ENCODE measurements around the gene ADAMTSL1.

GRCh38 chr9:18747595-18747994 is 273.6 kb downstream of the ADAMTSL1 start:
- TF ChIP-seq CTCF (IDR thresholded peaks at IDR 0.05) (no peak), POLR2A (IDR thresholded peaks at IDR 0.05) (no peak), EP300 (IDR thresholded peaks at IDR 0.05) (no peak)
